Cardiac muscle cell (in vitro differentiated cells and primary cell): ENCODE results near the gene NTRK3. TPM values are rescaled to one million over a fixed set of nuclear protein-coding genes. Genes with fewer than 3 reads are reported as not detected.

Experiments used
- DNase-seq, 2 donors: peaks; one replicate each; pipeline versions ENCODE4 v3.0.0 to v3.0.0-alpha.2; 2010 to 2017; ENCODE audit warnings: low read depth in 1 of 2, low spot score in 1 of 2
- H3K27ac ChIP-seq: fragments of 200-600 bp; sonication (generic); 2 replicates; pipeline ENCODE4 v1.5.1; 2016
- H3K27me3 ChIP-seq: fragments of 200-600 bp; sonication (generic); 2 replicates; pipeline ENCODE4 v1.6.0; 2016; ENCODE audit warnings: control low read depth
- H3K36me3 ChIP-seq: fragments of 200-600 bp; sonication (generic); 2 replicates; pipeline ENCODE4 v1.5.1; 2016; ENCODE audit warnings: control low read depth
- H3K4me1 ChIP-seq: fragments of 200-600 bp; sonication (generic); 2 replicates; pipeline ENCODE4 v1.8.1; 2017; ENCODE audit warnings: low read depth, mild to moderate bottlenecking, mixed run types
- H3K4me3 ChIP-seq: fragments of 200-600 bp; sonication (generic); 2 replicates; pipeline ENCODE4 v1.5.1; 2016; ENCODE audit warnings: mild to moderate bottlenecking
- H3K9me3 ChIP-seq: fragments of 200-600 bp; sonication (generic); 2 replicates; pipeline ENCODE4 v1.5.1; 2017; ENCODE audit warnings: low read depth, mild to moderate bottlenecking, control low read depth
- polyA plus RNA-seq: library from polyadenylated mRNA; unstranded; fragments of >200 nt; fragmentation: Nextera tagmentation; extraction: Ambion mirVana; gene quantifications from 2 replicates; pipeline ENCODE4 v1.2.1, GENCODE V29; 2016
- total RNA-seq: library from RNA; depleted of rRNA; stranded (reverse); fragments of >200 nt; gene quantifications from 2 replicates; pipeline ENCODE4 v1.2.3, GENCODE V29; 2016
- TF ChIP-seq, protein P1 (sequence below): IDR thresholded peaks from 2 replicates; pipeline ENCODE4 v1.5.1; 2012; ENCODE audit warnings: low read depth, mild to moderate bottlenecking, low read length

The NTRK3 gene
- total and polyA plus RNA-seq, 2 experiments from 2014 or later, result 3.3 to 6.2 TPM

DNA sequence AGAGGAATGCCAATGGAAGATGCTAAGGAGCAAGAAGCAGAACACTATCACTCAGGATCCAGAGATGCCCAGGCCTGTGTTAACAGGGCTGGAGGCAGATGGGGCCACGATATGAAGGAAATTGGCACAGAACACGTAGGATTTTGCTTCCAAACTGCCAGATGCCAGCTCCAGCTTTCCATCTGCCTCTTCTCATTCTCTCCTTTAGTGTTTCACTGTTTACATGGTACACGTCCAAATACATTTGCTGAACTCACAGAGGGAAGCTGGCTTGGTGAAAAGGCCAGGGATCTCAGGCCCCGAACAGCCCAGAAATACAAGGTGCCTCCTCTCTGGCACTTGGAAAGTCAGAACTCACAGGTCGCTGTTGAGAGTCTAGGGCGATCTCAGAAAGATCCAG, 187.0 kb downstream of the NTRK3 start:
- Histone ChIP-seq H3K36me3 (no peaks in the 10 kb centered on the region), H3K4me3 (no peak overlapping the region), H3K9me3 (no peaks in the 10 kb centered on the region), H3K4me1 (no peaks in the 10 kb centered on the region), H3K27me3 (no peaks in the 10 kb centered on the region), H3K27ac (no peak overlapping the region)
- TF ChIP-seq, protein P1, sequence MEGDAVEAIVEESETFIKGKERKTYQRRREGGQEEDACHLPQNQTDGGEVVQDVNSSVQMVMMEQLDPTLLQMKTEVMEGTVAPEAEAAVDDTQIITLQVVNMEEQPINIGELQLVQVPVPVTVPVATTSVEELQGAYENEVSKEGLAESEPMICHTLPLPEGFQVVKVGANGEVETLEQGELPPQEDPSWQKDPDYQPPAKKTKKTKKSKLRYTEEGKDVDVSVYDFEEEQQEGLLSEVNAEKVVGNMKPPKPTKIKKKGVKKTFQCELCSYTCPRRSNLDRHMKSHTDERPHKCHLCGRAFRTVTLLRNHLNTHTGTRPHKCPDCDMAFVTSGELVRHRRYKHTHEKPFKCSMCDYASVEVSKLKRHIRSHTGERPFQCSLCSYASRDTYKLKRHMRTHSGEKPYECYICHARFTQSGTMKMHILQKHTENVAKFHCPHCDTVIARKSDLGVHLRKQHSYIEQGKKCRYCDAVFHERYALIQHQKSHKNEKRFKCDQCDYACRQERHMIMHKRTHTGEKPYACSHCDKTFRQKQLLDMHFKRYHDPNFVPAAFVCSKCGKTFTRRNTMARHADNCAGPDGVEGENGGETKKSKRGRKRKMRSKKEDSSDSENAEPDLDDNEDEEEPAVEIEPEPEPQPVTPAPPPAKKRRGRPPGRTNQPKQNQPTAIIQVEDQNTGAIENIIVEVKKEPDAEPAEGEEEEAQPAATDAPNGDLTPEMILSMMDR, result no peak
- no peak for DNase-seq

DNA sequence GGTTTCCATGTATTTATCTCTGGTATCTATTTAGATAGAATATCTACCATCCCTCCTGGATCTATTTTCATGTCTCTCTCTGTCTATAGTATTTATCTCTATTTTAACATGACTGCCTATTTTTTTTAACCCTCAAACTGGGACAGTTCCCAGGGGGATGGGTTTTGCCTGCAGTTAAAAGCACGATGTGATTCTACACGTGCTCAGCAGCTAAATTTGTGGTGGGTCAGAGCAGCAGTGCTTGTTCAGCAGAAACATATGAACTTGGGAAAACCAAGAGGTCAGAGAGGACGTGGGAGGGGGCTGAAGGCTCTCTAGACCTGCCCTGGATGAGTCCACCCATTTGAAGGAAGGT, 189.2 kb downstream of the NTRK3 start:
- Histone ChIP-seq H3K4me3 (no peak overlapping the region), H3K27ac (no peak overlapping the region), H3K27me3 (no peaks in the 10 kb centered on the region), H3K36me3 (no peaks in the 10 kb centered on the region), H3K4me1 (no peaks in the 10 kb centered on the region), H3K9me3 (no peaks in the 10 kb centered on the region)
- no peak for DNase-seq
- TF ChIP-seq, protein P1, result no peak

DNA sequence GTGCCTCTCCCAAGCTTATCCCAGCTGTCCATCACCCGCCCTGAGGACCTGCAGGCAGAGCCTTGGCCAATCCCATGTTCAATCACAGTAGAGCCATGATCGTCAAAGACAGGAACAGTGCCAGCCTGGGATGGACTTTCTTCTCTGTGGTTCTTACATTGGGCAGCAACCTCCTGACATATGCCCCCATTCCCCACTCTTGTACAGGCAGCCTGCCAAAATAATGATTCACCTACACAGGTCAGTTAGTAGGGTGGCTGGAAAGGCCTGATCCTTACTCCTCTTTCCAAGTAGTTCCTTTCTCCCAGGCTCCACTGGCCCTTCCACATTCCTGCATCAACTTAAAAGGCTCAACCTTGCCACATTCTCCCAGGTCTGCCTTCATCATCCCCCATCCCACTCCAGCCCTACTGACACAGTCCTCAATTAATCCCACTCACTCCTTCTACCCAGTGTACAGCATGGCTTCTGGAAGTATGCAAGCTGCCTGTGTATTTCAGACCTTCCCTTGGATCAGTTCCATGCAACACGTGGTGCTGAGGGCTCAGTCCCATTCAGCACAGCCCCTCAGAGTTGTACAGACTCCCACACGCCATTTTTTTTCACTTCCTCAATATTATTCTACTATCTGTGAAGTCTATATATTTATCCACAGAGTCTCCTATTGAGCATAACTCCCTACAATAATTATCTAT, 189.8 kb downstream of the NTRK3 start:
- no peaks in the 10 kb centered on the region for H3K27me3 ChIP-seq
- H3K9me3 ChIP-seq, result no peaks in the 10 kb centered on the region
- TF ChIP-seq, protein P1, result no peak
- no peaks in the 10 kb centered on the region for H3K36me3 ChIP-seq
- no peak for DNase-seq
- H3K4me1 ChIP-seq, result no peaks in the 10 kb centered on the region
- no peak overlapping the region for H3K27ac ChIP-seq
- H3K4me3 ChIP-seq, result no peak overlapping the region

DNA sequence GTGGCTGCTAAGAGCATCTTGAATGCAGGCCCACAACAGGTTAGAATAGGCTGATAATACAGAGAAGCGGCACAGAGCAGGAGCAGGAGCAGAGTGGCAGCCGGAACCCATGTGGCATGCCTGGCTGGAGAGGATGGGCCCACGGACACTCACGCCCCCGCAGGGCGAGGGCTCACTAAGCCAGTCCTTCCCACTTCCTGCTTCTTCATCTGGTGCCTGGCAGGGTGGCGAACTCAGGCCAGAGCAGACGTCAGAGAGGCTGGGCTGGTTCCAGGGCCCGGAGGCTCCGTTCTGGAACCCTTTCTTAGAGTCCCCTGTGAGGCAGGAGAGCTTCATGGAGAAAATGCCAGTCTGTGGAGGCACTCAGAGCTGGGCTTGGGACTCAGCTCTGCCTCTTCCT, 195.1 kb downstream of the NTRK3 start:
- Histone ChIP-seq H3K27me3 (no peaks in the 10 kb centered on the region), H3K36me3 (no peaks in the 10 kb centered on the region), H3K9me3 (no peaks in the 10 kb centered on the region), H3K4me1 (no peaks in the 10 kb centered on the region), H3K4me3 (no peak overlapping the region), H3K27ac (no peak overlapping the region)
- no peak for DNase-seq
- TF ChIP-seq, protein P1, result no peak

DNA sequence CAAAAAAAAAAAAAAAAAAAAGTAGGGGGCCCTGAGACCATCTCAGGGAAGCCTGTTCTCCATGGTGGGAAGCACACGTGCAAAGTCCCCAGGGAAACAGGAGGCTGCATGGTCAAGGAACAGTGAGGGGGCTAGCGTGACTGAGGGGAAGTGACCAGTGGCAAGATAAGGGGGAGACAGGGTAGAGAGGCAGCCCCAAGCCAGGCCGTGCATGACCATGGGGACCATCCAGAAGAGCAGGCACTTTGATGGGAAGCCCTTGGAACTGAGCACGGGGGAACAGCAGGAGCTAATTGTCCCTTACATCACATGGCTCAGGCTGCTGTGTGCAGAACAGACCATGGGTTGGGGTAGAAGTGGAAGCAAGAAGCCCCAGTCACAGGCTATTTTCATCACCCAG, 196.2 kb downstream of the NTRK3 start:
- no peaks in the 10 kb centered on the region for H3K4me1 ChIP-seq
- TF ChIP-seq, protein P1, result no peak
- H3K27ac ChIP-seq, result no peak overlapping the region
- no peaks in the 10 kb centered on the region for H3K36me3 ChIP-seq
- no peak overlapping the region for H3K4me3 ChIP-seq
- H3K9me3 ChIP-seq, result no peaks in the 10 kb centered on the region
- DNase-seq, result no peak
- no peaks in the 10 kb centered on the region for H3K27me3 ChIP-seq

DNA sequence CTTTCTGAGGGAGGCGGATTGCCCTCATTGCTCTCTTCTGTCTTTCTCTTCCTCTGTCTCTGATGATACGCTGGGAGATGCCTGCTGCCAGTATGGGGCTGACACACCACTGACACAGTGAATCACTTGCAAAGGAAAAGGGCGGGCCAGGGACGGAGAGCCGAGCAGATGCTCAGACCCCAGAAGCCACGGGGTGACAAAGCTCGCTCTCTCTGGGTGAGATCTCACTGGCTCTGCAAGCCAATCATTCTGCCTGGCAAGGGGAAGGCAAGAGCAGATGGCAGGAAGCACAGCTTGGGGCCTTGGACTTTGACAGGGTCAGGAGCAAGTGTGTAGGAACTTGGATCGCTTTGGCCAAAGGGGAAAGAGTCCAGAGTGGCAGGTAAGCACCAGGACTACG, 198.7 kb downstream of the NTRK3 start:
- DNase-seq, result no peak
- Histone ChIP-seq H3K36me3 (no peaks in the 10 kb centered on the region), H3K27ac (no peak overlapping the region), H3K27me3 (no peaks in the 10 kb centered on the region), H3K4me1 (no peaks in the 10 kb centered on the region), H3K4me3 (no peak overlapping the region), H3K9me3 (no peaks in the 10 kb centered on the region)
- TF ChIP-seq, protein P1, result no peak
